CD4-positive, alpha-beta T cell treated with Interleukin-4 for 1 hour (primary cell): Measurements from ENCODE around the gene HNRNPU.
A peak's percentile ranks its signal among the peaks of the same experiment; 100 is the strongest.

Source experiments
- DNase-seq, 2 donors: peaks; one replicate each; pipeline ENCODE4 v3.0.0-alpha.2; 2020 to 2022

Gene HNRNPU

DNA sequence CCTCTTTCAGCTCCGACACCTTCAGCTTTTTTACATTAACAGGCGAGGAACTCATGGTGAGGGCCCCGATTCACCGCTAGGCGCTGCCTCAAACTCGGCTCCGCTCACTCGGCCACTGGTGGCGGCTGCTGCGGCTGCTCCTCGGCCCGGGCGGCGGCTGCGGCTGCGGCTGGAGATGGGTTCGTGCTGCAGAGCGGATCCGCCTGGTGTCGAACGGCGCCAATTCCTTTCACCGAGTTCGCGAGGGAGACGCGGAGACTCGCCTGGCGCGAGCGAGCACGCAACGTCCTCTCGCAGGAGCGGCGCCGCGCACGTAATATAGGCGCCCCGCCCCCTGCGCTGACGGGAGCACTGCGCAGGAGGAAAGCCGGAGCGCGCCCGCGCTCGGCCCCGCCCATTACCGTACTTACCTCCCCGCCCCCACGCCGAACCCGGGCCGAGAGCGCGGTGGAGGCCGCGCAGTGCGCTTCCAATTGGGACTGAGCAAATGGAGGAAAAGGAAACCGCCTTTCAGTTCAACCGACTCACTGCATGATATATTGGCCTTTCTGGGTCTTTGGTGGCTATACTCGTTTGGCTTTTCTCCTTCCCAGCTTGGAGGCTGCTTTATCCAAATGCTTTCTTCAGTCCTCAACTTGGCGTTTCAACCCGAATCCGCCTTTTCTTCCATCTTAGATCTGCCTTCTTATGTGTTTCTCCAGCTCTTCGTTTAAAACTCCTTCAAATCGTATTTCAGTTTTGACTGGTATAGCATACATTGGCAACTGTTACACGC, at the start of gene HNRNPU:
Gene HNRNPU, minus strand, starts transcription at position 291 of the 775 bp plus-strand sequence. Its CDS starts 236 bp downstream, at position 55.
- peak; percentile 95 to 96 for DNase-seq

DNA sequence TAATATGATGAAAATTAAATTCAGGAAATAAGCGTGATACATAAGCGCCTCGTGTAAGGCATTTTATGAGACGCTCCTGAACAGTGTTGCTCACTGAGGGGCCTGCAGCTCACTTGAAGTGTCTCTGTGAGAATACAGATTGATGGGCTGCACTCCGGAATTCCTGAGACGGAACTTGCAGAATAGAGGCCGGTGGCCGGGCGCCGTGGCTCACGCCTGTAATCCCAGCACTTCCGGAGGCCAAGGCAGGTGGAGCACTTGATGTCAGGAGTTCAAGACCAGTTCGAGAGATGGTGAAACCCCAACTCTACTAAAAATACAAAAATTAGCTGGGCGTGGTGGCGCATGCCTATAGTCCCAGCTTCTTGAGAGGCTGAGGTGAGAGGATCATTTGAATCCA, 49.5 kb upstream of the HNRNPU start:
- DNase-seq = no peak

DNA sequence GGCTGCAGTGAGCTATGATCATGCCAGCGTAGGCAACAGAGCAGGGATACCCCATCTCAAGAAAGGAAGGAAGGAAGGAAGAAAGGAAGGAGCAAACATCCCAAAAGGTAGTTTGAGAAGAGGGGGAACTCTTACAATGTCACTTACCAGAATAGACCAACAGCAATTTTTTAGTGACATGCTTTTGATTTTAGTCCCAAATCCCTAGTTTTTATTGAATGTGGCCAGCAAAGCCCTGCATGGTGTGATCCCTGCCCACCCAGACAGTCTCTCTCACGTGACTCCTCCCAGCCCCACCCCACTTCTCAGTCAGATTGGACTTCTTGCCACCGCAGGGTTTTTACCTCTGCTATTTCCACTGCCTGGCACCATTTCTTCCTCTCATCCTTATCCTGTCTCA, 39.8 kb upstream of the HNRNPU start:
- no peak for DNase-seq

DNA sequence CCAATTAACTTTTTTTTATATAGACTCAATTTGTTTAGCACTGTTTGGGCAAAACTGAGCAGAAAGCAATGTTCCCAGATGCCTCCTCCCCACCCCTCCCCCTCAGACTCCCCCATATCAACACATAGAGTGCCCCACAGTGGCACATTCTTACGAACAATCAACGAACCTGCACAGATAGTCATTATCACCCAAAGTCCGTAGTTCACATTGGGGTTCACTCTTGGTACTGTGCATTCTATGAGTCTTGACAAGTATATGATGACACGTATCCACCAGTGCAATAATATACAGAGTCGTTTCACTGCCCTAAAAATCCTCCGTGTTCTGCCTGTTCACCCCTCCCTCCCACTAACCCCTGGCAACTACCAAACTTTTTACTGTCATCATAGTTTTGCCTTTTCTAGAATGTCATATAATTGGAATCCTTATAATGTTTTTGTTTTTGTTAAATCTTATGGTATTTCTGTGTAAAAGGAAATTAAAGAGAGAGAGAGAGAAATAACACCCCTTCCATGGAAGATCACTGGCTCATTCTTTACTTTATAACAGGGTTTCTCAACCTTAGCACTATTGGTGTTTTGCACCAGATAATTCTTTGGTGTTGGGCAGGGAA, 37.2 kb upstream of the HNRNPU start:
- no peak for DNase-seq

DNA sequence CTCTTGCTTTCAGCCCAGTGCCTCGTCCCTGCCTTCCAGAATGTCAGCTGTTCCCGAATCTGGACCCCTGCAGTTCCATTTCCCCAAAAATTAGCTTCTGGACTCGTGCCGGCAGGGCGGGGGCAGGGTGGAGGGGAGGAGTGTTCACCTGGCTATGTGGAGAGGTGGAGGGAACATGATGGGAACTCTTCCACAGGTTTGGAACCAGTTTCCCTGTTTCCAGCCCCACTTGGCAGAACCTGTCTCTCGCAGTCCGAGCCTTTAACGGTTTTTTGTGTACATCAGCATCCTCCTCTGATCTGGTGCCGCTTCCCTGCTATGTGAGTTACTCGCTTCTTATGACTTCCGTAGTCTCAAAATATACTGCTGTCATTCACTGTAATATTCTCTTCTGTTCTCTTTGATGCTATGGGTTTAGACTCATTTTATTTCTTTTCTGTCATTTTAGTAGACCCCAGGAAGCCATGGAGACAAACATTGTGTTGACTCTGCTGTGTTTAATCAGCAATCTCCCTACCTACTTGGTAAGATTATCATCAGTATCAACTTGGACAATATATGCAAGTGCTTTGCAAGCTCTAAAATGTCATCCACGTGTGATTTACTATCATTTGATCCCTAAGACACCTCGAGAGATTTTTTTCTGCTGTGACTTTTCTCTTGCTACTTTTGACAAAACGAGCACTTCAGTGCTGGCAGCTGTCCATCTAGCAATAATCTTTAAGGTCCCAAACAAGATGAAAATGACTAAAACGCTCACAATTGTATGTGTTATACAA, 33.3 kb upstream of the HNRNPU start:
- no peak for DNase-seq

DNA sequence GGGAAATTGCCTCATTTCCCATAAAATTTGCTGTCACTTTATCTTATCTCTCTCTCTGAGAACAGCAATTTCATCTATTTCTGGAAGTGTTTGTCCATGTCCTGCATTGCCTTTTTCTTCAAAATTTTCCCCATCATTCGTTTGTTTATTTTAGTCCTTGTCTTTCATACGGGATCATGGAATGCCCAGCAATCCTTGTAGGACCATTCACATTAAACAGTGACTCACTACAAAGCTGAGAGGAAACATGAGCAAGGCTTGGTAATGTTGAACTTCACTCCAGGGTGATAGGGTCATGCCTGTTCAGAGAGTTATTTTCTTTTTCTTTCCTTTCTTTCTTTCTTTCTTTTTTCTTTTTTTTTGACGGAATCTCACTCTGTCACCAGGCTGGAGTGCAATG, 32.2 kb upstream of the HNRNPU start:
- no peak for DNase-seq

DNA sequence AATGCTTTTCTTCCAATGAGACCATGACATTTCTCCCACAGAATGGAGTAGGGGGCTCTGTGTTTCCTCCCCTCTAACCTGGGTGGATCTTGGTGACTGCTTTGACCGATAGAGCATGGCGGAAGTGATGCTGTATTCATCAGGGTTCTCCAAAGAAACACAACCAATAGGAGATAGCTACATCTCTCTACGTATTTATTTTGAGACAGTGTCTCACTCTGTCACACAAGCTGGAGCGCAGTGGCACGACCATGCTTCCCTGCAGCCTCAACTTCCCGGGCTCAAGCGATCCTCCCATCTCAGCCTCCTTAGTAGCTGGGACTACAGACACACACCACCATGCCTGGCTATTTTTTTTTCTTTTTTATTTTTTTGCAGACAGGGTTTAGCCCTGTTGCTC, 29.5 kb upstream of the HNRNPU start:
- DNase-seq = no peak

DNA sequence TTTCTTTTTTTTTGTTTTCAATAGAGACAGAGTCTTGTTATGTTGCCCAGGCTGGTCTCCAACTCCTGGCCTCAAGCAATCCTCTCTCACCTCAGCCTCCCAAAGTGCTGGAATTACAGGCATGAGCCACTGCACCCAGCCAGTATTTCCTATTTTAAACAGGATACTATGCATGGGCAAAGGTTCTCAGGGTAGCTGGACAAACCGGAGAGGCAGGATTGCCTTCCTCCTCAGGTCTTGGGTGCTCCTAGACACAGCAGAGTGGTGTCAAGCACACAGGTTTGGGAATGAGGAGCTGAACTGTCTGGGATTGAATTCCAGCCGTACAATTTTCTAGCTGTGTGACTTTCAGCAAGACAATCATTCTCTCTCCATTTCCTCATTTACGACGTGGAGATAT, 22.9 kb upstream of the HNRNPU start:
- no peak for DNase-seq

DNA sequence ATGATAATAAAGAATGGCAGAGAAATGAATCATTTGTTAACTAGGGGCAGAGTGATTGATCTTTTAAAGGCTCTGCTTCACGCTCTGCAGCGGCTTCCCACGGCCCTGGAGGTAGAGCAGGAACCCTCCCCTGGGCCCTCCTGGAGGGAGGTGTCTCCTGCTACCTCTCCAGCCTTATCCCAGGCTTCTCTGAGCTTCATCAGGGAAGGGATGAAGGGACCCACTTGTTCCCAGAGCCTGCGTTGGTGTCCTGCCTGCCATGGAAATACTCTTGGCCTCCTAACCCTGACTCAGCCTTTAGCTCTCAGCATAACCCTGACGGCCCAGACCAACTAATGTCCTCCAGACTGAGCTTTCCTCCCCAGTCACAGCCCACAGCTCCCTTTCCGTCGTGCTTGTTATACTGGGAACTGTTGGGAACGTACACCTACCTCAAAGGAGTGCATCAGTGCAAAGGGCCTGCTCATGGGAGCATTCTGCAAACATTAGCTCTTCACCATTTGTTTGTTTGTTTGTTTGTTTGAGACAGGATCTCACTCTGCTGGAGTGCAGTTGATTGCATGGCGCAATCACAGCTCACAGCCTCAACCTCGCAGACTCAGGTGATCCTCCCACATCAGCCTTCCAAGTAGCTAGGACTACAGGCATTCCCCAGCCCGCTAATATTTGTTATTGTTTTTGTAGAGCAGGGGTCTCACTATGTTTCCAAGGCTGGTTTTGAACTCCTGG, 17.4 kb upstream of the HNRNPU start:
- DNase-seq = no peak

DNA sequence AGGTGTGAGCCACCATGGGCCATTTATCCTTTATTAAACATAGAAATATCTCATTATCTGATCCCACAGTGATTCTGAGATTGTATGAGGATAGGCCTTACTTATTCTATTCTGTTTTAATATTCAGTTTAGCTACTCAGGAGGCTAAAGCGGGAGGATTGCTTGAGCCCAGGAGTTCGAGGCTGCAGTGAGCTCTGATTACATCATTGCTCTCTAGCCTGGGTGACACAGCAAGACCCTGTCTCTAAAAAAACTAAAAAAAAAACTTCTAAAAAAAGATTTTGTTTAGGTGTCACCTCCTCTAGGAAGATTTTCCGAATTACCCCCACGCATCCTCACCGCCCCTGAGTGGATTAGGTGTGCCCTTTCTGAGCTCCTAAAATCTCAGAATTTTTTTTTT, 14.3 kb upstream of the HNRNPU start:
- no peak for DNase-seq

DNA sequence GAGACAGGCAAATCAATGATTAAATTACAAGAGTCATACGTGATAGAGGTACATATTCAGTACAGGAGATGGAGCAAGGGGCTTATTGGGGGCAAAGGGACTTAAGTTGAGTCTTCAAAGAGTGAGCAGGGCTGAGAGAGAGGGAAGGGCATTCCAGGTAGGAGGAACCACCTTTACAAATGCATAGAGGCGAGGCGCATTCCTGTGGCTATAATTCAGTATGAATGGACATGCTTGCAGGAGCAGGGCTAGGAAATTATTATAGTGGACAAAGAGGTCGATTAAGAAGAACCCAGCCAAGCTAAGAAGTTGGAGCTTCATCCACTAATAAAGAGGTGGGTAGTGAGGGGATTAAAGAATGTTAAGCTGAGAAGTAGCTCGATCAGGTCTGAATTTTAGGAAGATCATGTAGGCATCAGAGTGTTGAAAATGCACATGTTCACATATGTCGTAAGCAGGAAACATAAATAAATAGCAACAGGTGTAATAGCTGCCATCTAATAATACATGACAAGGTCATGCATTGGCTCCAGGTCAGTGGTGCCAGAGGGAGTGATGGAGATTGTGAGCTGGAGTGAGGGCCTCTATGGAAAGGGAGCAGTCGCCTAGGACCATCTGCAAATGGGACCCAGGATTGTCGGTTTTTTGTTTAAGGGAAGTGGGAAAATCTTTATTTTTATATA, 12.0 kb upstream of the HNRNPU start:
- DNase-seq = no peak

DNA sequence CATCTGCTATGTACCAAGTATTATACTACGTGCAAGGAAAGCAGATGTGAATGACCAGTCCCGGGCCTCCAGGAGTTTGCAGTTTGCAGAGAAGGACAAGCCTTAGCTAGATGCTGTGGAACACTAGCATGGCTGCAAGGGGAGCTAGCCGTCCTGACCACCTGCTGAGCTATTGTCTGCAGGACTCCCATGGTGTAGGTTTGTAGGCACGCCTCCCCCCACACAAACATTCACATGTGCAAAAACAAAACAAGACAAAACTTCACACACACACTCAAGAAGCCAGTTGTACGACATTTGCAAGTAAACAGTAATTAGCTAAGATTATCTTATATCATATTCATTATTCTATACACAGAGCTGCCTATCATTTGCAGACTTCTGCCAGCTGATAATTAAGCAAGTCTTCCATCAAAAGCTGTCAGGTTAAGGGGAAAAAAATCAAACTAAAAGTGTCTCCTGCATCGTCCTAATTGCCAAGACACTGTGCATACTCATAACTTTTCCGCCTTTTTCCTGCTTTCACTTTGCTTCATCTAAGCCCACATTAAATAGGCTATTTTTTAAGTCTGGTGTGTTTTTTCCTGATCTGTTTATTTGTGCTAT, 10.7 kb upstream of the HNRNPU start:
- DNase-seq = no peak

DNA sequence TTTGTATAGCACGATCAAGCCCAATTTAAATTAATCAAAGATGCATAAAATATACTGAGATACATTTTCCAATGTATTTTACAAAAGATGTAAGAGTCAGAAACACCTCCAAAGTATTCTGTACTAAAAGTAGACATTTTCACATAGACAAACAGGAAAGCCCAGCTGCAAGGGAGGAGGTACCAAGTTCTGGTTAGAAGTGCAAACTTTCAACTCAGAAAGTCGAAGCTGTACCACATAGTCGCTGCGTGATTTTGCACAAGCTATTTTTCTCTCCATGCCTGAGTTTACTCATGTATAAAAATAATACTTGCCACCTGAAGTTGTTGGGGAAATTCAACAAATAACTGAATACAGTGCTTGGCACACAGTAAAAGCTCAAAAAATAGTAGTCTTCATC, 5.6 kb upstream of the HNRNPU start:
- DNase-seq = no peak

DNA sequence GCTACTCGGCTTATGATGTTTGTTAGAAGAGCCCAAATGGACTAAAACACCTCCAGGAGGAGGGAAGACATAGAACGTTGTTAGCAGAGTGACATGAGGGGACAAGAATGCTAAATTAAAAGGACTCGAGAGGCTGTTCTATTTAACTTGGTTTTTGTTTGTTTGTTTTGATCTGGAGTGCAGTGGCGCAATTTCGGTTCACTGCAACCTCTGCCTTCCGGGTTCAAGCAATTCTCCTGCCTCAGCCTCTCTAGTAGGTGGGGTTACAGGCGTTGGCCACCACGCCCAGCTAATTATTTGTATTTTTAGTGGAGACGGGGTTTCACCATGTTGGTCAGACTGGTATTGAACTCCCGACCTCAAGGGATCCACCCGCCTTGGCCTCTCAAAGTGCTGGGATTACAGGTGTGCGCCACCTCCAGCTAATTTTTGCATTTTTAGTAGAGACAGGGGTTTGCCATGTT, 5.1 kb upstream of the HNRNPU start:
- DNase-seq = no peak

DNA sequence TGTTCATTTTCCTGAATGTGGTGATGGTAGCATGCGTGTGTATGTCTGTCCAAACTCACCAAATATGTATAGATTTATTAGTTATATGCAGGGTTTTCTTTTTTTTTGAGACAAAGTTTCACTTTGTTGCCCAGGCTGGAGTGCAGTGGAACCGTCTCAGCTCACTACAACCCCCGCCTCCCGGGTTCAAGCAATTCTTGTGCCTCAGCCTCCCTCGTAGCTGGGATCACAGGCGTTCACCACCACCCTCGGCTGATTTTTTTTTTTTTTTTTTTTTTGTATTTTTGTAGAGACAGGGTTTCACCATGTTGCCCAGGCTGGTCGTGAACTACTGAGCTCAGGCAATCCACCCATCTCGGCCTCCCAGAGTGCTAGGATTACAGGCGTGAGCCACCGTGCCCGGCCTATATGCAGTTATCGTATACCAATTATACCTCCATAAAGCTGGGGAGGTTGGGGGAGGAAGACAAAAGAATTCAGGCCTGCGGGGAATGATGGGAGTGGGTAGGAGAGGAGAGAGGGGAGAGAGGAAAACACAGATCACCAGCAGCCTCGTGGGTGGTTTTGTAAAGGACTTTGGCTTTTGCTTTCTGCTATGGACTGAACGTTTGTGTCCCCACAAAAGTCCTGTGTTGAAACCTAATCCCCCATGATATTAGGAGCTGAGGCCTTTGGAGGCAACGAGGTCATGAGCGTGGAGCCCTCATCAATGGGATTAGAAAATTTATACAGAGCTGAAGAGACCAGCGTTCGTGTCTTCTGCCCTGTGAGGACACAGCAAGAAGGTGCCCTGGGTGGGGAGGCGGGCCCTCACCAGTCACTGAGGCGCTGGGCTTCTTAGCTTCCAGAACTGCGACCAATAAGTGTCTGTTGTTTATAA, 4.4 kb upstream of the HNRNPU start:
- DNase-seq = no peak

DNA sequence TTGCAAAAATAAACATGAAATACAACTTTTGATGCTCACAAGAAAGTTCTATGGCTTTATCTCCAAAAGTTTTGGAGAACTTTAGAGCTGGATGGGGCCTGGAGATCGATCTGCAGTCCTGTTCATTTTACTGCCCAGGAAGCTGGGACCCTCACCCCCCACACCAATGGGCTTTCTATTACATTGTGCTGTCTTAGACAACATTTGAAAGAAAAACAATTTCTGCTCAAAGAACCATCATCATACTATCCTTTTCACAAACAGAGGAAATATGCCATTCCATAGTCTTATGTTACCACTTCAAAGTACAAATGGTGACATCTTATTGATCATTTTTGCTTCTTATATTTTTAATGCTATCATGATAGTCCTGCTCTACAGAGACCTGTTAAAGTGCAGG, 2.0 kb upstream of the HNRNPU start:
- DNase-seq = no peak

DNA sequence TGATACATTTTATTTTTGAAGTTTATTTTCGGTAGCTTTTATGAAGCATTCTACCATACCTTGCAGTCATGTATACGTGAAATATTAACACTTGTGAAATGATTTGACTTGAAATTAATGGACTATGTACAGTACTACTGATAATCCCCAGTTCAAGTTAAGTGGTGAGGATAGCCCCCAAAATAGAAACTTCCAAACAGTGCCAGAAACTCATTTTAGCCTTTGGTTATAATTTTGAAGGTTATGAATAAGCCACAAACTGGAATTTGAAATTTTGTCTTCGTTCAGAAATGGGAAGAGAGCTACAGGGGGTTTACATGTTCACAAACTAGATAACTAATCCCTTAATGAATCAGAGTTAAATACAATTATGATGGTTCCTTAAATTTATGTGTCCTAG, 1.5 kb upstream of the HNRNPU start:
- DNase-seq = no peak

DNA sequence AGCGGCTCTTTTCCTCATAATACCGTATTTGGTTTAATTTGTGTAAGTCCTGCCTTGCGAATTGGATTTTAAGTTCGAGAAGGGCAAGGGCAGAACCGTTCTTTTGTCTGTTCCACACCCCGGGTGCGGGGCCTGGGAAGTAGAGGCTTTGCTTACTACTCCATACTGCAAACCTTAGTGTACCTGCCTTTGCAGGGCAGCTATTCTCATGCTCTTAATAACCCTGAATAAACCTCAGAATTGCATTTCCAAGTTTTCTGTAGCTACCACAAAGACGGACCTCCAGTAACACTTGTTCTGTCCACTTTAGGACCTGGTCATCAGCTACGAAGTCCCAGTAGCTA, 657 bp upstream of the HNRNPU start:
- DNase-seq = no peak

DNA sequence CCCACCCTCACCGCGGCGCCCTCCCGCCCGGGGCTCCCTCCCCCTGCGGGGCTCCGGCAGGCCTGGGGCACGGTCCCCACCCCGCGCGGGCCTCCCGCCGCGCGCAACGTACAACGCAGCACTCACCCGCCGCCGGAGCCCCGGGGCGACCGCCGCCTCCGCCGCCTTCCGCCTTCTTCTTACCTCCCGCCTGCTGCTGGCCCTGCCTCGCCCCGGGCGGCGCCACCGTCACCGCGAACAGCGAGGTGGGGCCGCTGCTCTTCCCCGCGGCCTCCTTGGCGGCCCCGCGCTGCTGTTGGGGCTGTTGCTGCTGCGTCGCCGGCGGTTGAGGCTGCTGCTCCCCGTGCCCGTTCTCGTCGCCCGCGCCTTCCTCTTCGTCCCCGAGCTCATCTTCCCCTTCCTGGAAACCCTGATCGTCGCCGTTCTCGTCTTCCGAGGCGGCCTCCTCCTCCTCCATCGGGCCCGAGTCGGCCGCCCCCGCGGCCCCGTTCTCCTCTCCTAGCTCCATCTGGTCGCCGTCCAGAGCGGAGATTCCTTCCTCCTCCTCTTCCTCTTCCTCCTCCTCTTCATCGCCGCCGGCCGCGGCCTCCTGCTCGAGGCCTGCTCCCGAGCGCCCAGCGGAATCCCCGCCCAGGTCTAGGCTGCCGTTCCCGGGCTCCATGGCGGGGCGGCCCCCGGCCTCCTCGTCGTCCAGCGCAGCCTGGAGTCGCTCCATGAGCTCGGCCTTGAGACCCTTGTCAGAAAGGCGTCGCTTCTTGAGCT, 671 bp downstream of the HNRNPU start:
- DNase-seq = no peak

DNA sequence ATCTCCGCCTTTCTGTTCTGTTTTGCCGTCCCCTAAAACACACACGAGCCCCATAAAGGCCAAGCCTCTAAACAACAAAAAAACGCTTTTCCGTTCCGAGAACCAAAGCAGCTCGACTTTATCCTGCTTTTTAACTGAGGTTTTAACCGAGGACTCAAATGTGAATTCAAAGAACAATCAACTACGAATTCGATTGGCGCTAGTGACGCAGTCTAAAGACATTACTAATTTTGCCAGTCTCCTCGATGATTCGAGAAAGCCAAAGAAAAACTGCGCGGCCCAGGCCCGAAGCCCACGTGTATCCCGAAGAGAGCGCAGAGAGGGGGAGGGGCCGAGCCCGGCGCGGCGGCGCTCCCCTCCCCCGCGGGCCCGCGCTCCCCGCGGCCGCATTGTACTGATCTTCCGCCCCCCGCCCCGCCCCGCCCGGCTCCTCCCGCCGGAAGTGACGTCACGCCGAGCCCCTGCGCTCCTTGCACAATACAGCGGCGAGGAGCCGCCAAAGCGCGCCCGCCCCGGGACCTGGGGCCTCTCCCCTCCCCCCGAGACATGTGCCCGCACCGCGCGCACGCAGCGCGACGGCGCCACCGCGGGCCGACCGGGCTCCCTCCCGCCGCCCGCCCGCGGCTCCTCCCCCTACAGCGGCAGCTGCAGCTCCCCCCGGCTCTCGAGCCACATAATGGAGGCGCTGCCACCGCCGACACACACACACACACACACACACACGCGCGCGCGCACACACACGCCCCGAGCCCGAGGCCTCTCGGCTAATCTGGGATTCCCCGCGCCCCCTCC, 1.4 kb downstream of the HNRNPU start:
- peak; percentile 97 for DNase-seq
